ENCODE measurements around the gene WWOX. TPM values are rescaled to one million over a fixed set of nuclear protein-coding genes. Genes with fewer than 3 reads are reported as not detected.

The WWOX gene
- total and polyA plus RNA-seq, 2 donors (not counting 3 experiments of a cell fraction or from before 2014, with no cell fraction given): 6.2 to 12.5 TPM

DNA sequence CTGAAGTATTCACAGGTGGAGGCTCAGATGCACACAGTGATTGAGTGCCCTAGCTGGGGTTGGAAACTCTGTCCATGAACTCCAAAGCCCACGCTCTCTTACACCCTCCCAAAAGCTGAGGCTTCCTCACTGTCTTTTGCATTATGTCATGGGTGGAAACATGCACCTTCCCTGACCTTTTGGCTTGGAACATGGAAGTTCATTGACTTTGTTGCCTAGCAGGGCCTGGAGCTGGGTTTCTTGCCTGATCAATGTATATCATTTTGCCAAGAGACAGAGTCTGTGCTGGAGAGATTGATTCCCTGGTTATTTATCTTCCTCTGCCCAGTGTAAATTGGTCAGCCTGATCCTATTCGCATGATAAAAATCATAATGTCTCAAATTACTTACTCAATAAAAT is 942.7 kb downstream of the WWOX start:
- TF ChIP-seq GATA2 (IDR thresholded peaks at IDR 0.05; ENCODE audit: insufficient read depth, insufficient read length, low read depth, low read length) (no peak), MYC (IDR thresholded peaks at IDR 0.05; ENCODE audit: low read depth, low read length) (no peak), JUN (IDR thresholded peaks at IDR 0.05; ENCODE audit: borderline replicate concordance, insufficient read depth, insufficient read length, low read depth) (no peak), FOS (IDR thresholded peaks at IDR 0.05; ENCODE audit: borderline replicate concordance, insufficient read depth, low read length) (no peak), POLR2AphosphoS5 (IDR thresholded peaks at IDR 0.05; ENCODE audit: insufficient read depth, low read depth, low read length) (no peak), EZH2 (IDR thresholded peaks at IDR 0.05; ENCODE audit: borderline replicate concordance, low read depth, low read length, severe bottlenecking) (no peak), POLR2A (IDR thresholded peaks at IDR 0.05; ENCODE audit: low read depth, low read length) (no peak)
- TF ChIP-seq, protein P1, sequence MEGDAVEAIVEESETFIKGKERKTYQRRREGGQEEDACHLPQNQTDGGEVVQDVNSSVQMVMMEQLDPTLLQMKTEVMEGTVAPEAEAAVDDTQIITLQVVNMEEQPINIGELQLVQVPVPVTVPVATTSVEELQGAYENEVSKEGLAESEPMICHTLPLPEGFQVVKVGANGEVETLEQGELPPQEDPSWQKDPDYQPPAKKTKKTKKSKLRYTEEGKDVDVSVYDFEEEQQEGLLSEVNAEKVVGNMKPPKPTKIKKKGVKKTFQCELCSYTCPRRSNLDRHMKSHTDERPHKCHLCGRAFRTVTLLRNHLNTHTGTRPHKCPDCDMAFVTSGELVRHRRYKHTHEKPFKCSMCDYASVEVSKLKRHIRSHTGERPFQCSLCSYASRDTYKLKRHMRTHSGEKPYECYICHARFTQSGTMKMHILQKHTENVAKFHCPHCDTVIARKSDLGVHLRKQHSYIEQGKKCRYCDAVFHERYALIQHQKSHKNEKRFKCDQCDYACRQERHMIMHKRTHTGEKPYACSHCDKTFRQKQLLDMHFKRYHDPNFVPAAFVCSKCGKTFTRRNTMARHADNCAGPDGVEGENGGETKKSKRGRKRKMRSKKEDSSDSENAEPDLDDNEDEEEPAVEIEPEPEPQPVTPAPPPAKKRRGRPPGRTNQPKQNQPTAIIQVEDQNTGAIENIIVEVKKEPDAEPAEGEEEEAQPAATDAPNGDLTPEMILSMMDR (IDR thresholded peaks at IDR 0.05; ENCODE audit: extremely low read depth in 1 of 2, insufficient read depth in 1 of 2, low read depth in 1 of 2, low read length in 2 of 2): no peak
- TF ChIP-seq, protein P2, sequence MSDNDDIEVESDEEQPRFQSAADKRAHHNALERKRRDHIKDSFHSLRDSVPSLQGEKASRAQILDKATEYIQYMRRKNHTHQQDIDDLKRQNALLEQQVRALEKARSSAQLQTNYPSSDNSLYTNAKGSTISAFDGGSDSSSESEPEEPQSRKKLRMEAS (IDR thresholded peaks at IDR 0.05; ENCODE audit: insufficient read depth, insufficient read length): no peak
- H3K9ac ChIP-seq (replicated peaks; ENCODE audit: extremely low read depth, insufficient read depth, low read length): no peak overlapping the region
- no peak for FAIRE-seq

More for the DNA sequence above, 942.7 kb downstream of the WWOX start:
- no peaks in the 10 kb centered on the region for H3K27me3 ChIP-seq (ENCODE audit: control insufficient read depth in 2 of 2, insufficient read depth in 2 of 2, low read length in 2 of 2)
- no peaks in the 10 kb centered on the region for H3K4me1 ChIP-seq (ENCODE audit: control insufficient read depth, extremely low read depth, insufficient read depth, low read length)
- ChIA-PET POLR2A (no interaction called here), CTCF (no interaction called here)
- peaks cover 6% of the 10 kb centered on the region for H3K9me3 ChIP-seq (replicated peaks; ENCODE audit: control insufficient read depth, insufficient read depth, low read length)
- H3K27ac ChIP-seq (ENCODE audit: insufficient read depth, low read depth, low read length): no peak overlapping the region
- no peak overlapping the region for H2AFZ ChIP-seq (ENCODE audit: low read depth, low read length)
- H4K20me1 ChIP-seq (replicated peaks; ENCODE audit: control insufficient read depth, extremely low read depth, insufficient read depth, low read length): no peaks in the 10 kb centered on the region
- intact Hi-C loops (cut with micrococcal nuclease) (no loop called here), dilution Hi-C loops (cut with MboI; ENCODE audit: extremely low pct_ligation_motif_present, low sequenced_read_pairs) (no loop called here)
- no TSS peak for BruUV-seq (replicated peaks)
- no peak overlapping the region for H3K4me2 ChIP-seq (ENCODE audit: insufficient read depth, low read length)
- no peaks in the 10 kb centered on the region for H3K9me1 ChIP-seq (replicated peaks; ENCODE audit: control insufficient read depth, extremely low read depth, insufficient read depth, low read length)
- H3K79me2 ChIP-seq (ENCODE audit: control insufficient read depth, insufficient read depth, low read length): no peaks in the 10 kb centered on the region
- DNase-seq (ENCODE audit: low read depth, low spot score): no peak
- H3K36me3 ChIP-seq (ENCODE audit: control insufficient read depth in 2 of 2, extremely low read depth in 1 of 2, insufficient read depth in 2 of 2, low read length in 2 of 2): no peaks in the 10 kb centered on the region
- H3K4me3 ChIP-seq (replicated peaks in 1 of 3; ENCODE audit: insufficient read depth in 1 of 3, low read depth in 1 of 3, low read length in 3 of 3): no peak overlapping the region
